Right lobe of liver (tissue), 4 donors: ENCODE measurements around the gene POLG.

Experiments used
- CTCF ChIP-seq, 4 donors: fragments of 200-600 bp in 3 of 4; fragments of 450-650 bp in 1 of 4; IDR thresholded peaks; one replicate each; pipeline versions ENCODE4 v1.5.1 to v1.8.0; 2016 to 2022; ENCODE audit warnings: antibody characterized with exemption in 4 of 4, mild to moderate bottlenecking in 2 of 4
- POLR2A ChIP-seq: fragments of 450-650 bp; IDR thresholded peaks from one replicate; pipeline ENCODE4 v1.6.1; 2017; ENCODE audit warnings: antibody characterized with exemption, mild to moderate bottlenecking
- donor health status: DM: no; HTN: no; CAD: no.
- donor health status: DM: no; HTN: no; CAD: no.
- donor health status: DM: no; HTN: yes; CAD: no.

- no peak for TF ChIP-seq CTCF (IDR thresholded peaks at IDR 0.05)
- no peak for TF ChIP-seq POLR2A
These were observed 35.7 kb upstream of the POLG start for GRCh38 chr15:89370120-89370977.
